LNCAP (cell line): ENCODE measurements around the gene DNHD1.

Experiments
- CTCF ChIP-seq: fragments of 450-650 bp; IDR thresholded peaks from 2 replicates; pipeline ENCODE4 v1.5.1; 2017; ENCODE audit warnings: mild to moderate bottlenecking

Gene DNHD1

GRCh38 chr11:6619004-6619745 is 122.1 kb downstream of the DNHD1 start, which contains the start of gene TPP1:
Gene TPP1, minus strand, starts transcription at chr11:6619422. Its CDS starts 22 bp downstream, at chr11:6619400.
- TF ChIP-seq CTCF: no peak

GRCh38 chr11:6620636-6621035 is 123.6 kb downstream of the DNHD1 start:
- TF ChIP-seq CTCF: no peak
